ENCODE data around the gene AP4M1. TPM values are rescaled to one million over a fixed set of nuclear protein-coding genes. Genes with fewer than 3 reads are reported as not detected.
A peak's percentile ranks its signal among the peaks of the same experiment; 100 is the strongest.

AP4M1 gene
- total RNA-seq, 3 donors from 2014 or later: 13.8 to 23.3 (median 18.7) TPM

DNA sequence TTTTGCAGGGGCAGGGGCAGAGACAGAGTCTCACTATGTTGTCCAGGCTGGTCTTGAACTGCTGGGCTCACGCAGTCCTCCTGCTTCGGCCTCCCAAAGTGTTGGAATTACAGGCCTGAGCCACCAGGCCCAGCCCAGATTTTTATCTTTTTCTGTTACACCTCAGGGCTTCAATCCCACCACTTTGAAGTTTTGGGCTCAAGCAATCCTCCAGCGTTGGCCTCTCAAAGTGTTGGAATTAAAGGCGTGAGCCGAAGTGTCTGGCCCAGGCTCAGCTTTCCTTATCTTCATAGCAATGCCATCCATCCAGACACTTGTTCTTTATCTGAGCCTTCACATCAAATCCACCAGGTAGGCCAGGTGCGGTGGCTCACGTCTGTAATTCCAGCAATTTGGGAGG lies 13.6 kb downstream of the AP4M1 start:
- H3K9me3 ChIP-seq: no peaks in the 10 kb centered on the region
- no peaks in the 10 kb centered on the region for H3K36me3 ChIP-seq
- no peak for DNase-seq (ENCODE audit: low spot score in 2 of 2)
- H3K27ac ChIP-seq: no peak overlapping the region
- no peak overlapping the region for H3K4me3 ChIP-seq
- peaks cover under 1 to 3% of the 10 kb centered on the region in 2 donors for H3K4me1 ChIP-seq
- TF ChIP-seq POLR2A (IDR thresholded peaks at IDR 0.05) (no peak), POLR2AphosphoS5 (IDR thresholded peaks at IDR 0.05) (no peak), CTCF (IDR thresholded peaks at IDR 0.05) (no peak)
- H3K27me3 ChIP-seq: no peaks in the 10 kb centered on the region
- intact Hi-C loops (cut with DNase I; ENCODE audit: low total_unique reads): loop anchor here (5.0 kb wide), 1 partner anchor 847 kb away; no protein-coding TSS in a partner anchor

GRCh38 chr7:100118388-100119071 lies 17.1 kb downstream of the AP4M1 start:
- TF ChIP-seq POLR2A (IDR thresholded peaks at IDR 0.05): no peak
- no peak for TF ChIP-seq CTCF (IDR thresholded peaks at IDR 0.05)
- TF ChIP-seq POLR2AphosphoS5 (IDR thresholded peaks at IDR 0.05): no peak
- Histone ChIP-seq H3K27ac (peak overlapping the region; percentile 80 to 88), H3K4me1 (peaks cover 3 to 7% of the 10 kb centered on the region in 2 donors), H3K36me3 (no peaks in the 10 kb centered on the region), H3K9me3 (no peaks in the 10 kb centered on the region), H3K4me3 (peak overlapping the region; percentile 63 to 81 (median 76)), H3K27me3 (no peaks in the 10 kb centered on the region)
- intact Hi-C loops (cut with DNase I; ENCODE audit: low total_unique reads): loop anchor here (5.0 kb wide), 1 partner anchor 844 kb away; no protein-coding TSS in a partner anchor
- no peak for DNase-seq (ENCODE audit: low spot score in 2 of 2)

GRCh38 chr7:100119072-100119969 lies 17.9 kb downstream of the AP4M1 start, which contains the start of the genes CNPY4 and TAF6:
CNPY4 (plus strand) TSS chr7:100119634; CDS start chr7:100119745, 111 bp downstream.
TAF6 (minus strand) TSS chr7:100119358; CDS start chr7:100114209, 5,149 bp downstream.
- H3K9me3 ChIP-seq: no peaks in the 10 kb centered on the region
- peak; percentile 93 to 95 for DNase-seq (ENCODE audit: low spot score in 2 of 2)
- H3K4me1 ChIP-seq: peaks cover 3 to 7% of the 10 kb centered on the region in 2 donors
- H3K27ac ChIP-seq: peak within 1 kb of the TSS; percentile 80 to 88
- H3K4me3 ChIP-seq: peak within 1 kb of the TSS; percentile 63 to 81 (median 76)
- no peaks in the 10 kb centered on the region for H3K36me3 ChIP-seq
- TF ChIP-seq POLR2A (IDR thresholded peaks at IDR 0.05): peak; percentile 62
- TF ChIP-seq POLR2AphosphoS5 (IDR thresholded peaks at IDR 0.05): peak; percentile 45 to 70 (median 56)
- no peak for TF ChIP-seq CTCF (IDR thresholded peaks at IDR 0.05)
- H3K27me3 ChIP-seq: no peaks in the 10 kb centered on the region
- intact Hi-C loops (cut with DNase I; ENCODE audit: low total_unique reads): loop anchor here (5.0 kb wide), 1 partner anchor 843 kb away; no protein-coding TSS in a partner anchor

DNA sequence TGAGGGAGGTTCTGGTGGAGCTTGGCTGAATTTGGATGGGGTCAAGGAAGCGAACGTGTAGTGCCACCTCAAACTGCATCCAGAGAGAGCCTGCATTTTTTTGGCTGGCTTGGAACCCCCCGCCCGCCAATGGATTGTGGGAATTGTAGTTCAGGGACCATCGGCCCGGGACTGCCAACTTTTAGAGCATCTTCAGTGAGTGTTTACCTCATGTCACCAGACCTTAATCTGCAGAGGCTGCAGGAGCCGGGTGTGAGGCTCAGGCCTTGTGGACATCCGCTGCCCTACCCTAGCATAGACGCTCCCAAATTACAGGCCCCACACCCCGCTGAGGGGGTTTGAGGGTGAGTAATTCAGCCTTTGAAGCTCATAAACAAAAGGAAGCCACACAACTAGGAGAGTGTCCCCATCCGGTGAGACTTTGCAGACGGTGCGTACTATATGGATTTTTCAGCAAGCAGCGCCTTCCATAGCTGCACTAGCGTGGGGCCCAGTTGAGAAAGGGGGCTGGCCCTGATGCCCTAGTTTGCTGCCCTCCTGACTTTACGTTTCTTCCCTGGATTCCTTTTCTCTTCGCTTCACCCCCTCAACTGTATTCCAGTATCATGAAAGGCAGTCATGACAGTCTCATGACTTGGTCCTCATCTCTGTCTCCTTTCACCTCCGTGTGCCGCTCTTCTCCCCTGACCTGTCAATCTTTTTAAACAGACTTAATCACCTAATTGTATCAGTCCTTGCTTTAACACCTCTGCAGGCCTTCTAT lies 18.7 kb downstream of the AP4M1 start:
- H3K27ac ChIP-seq: peak overlapping the region; percentile 80 to 88

More for the DNA sequence above, 18.7 kb downstream of the AP4M1 start:
- peak overlapping the region; percentile 63 to 81 (median 76) for H3K4me3 ChIP-seq
- peaks cover 3 to 7% of the 10 kb centered on the region in 2 donors for H3K4me1 ChIP-seq
- no peaks in the 10 kb centered on the region for H3K9me3 ChIP-seq
- peak; percentile 52 to 67 for DNase-seq (ENCODE audit: low spot score in 2 of 2)
- no peaks in the 10 kb centered on the region for H3K36me3 ChIP-seq
- TF ChIP-seq CTCF (IDR thresholded peaks at IDR 0.05) (no peak), POLR2AphosphoS5 (IDR thresholded peaks at IDR 0.05) (no peak), POLR2A (IDR thresholded peaks at IDR 0.05) (no peak)
- intact Hi-C loops (cut with DNase I; ENCODE audit: low total_unique reads): loop anchor here (5.0 kb wide), 1 partner anchor 842 kb away; no protein-coding TSS in a partner anchor
- no peaks in the 10 kb centered on the region for H3K27me3 ChIP-seq

Measured in breast epithelium (tissue), 4 donors.